Glutamatergic neuron (in vitro differentiated cells): ENCODE results near the gene RAP2A. TPM values are rescaled to one million over a fixed set of nuclear protein-coding genes. Genes with fewer than 3 reads are reported as not detected.

ENCODE experiments used
- DNase-seq: peaks from one replicate; pipeline ENCODE4 v3.0.0; 2022
- H3K27ac Mint-ChIP-seq: one replicate; pipeline ENCODE4 v1.8.0; 2020; ENCODE audit warnings: mild to moderate bottlenecking, mixed read lengths, inconsistent platforms; ENCODE audit not compliant: unreplicated experiment
- H3K27me3 Mint-ChIP-seq: one replicate; pipeline ENCODE4 v1.8.0; 2020; ENCODE audit warnings: mild to moderate bottlenecking, moderate library complexity, mixed read lengths, inconsistent platforms; ENCODE audit not compliant: unreplicated experiment
- H3K36me3 Mint-ChIP-seq: one replicate; pipeline ENCODE4 v1.8.0; 2020; ENCODE audit warnings: mild to moderate bottlenecking, mixed read lengths, inconsistent platforms; ENCODE audit not compliant: unreplicated experiment
- H3K4me1 Mint-ChIP-seq: one replicate; pipeline ENCODE4 v1.8.0; 2020; ENCODE audit warnings: mild to moderate bottlenecking, low read depth, mixed read lengths, inconsistent platforms; ENCODE audit not compliant: unreplicated experiment
- H3K4me3 Mint-ChIP-seq: one replicate; pipeline ENCODE4 v1.8.0; 2020; ENCODE audit warnings: mild to moderate bottlenecking, mixed read lengths, inconsistent platforms; ENCODE audit not compliant: unreplicated experiment
- H3K9me3 Mint-ChIP-seq: one replicate; pipeline ENCODE4 v1.8.0; 2020; ENCODE audit warnings: mild to moderate bottlenecking, moderate library complexity, mixed read lengths, inconsistent platforms; ENCODE audit not compliant: unreplicated experiment
- CTCF ChIP-seq: fragments of 200-600 bp; sonication (generic); IDR thresholded peaks from one replicate; pipeline ENCODE4 v1.5.0; 2021; ENCODE audit not compliant: partially characterized antibody, unreplicated experiment
- total RNA-seq: library from RNA; stranded (reverse); fragmentation: NEBNext Ultra II Directional; extraction: Animal tissue kit (Norgen Biotek cat#: 25700); gene quantifications from one replicate; pipeline ENCODE4 v1.2.1, GENCODE V29; 2021; ENCODE audit not compliant: unreplicated experiment

RAP2A gene
- total RNA-seq, 1 donor from 2014 or later, result 51.2 TPM

- peaks cover 2% of the 10 kb centered on the region for H3K9me3 Mint-ChIP-seq
- no peaks in the 10 kb centered on the region for H3K36me3 Mint-ChIP-seq
- no peaks in the 10 kb centered on the region for H3K27me3 Mint-ChIP-seq
- H3K4me1 Mint-ChIP-seq, result no peaks in the 10 kb centered on the region
- H3K4me3 Mint-ChIP-seq, result no peak overlapping the region
- no peak for TF ChIP-seq CTCF
- DNase-seq, result no peak
- no peak overlapping the region for H3K27ac Mint-ChIP-seq
Measured at GRCh38 chr13:97407540-97407939, 26.4 kb upstream of the RAP2A start.

- Mint-ChIP-seq H3K4me3 (no peak overlapping the region), H3K27me3 (no peaks in the 10 kb centered on the region), H3K9me3 (peaks cover 2% of the 10 kb centered on the region), H3K4me1 (no peaks in the 10 kb centered on the region), H3K36me3 (no peaks in the 10 kb centered on the region), H3K27ac (no peak overlapping the region)
- no peak for TF ChIP-seq CTCF
- DNase-seq, result no peak
Measured at GRCh38 chr13:97408938-97409337, 25.0 kb upstream of the RAP2A start.

DNA sequence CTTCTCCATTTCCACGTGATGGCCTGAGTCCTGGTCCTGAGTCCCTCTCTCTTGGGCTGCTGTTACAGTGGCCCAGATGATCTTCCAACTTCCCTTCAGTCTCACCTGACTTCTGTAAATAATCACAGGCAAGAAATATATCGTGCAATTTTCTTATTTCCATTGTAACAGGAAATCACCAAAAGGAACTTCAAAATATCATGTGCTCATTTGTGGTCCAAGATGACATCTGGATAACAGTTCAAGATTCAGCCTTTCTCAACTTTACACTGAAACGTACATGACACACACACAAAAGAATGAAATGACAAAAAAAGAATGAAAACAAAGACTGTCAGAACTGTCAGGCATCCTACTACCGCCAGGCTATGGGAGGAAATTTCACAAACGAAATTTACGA is 22.0 kb upstream of the RAP2A start:
- H3K4me3 Mint-ChIP-seq, result no peak overlapping the region
- H3K27ac Mint-ChIP-seq, result no peak overlapping the region
- TF ChIP-seq CTCF, result no peak
- peaks cover 2% of the 10 kb centered on the region for H3K27me3 Mint-ChIP-seq
- no peak for DNase-seq
- no peaks in the 10 kb centered on the region for H3K4me1 Mint-ChIP-seq
- H3K9me3 Mint-ChIP-seq, result peaks cover 1% of the 10 kb centered on the region
- no peaks in the 10 kb centered on the region for H3K36me3 Mint-ChIP-seq

GRCh38 chr13:97413694-97414093 is 20.3 kb upstream of the RAP2A start:
- H3K27ac Mint-ChIP-seq, result no peak overlapping the region
- H3K4me1 Mint-ChIP-seq, result no peaks in the 10 kb centered on the region
- DNase-seq, result no peak
- peaks cover 2% of the 10 kb centered on the region for H3K27me3 Mint-ChIP-seq
- peaks cover 3% of the 10 kb centered on the region for H3K9me3 Mint-ChIP-seq
- no peak overlapping the region for H3K4me3 Mint-ChIP-seq
- TF ChIP-seq CTCF, result no peak
- H3K36me3 Mint-ChIP-seq, result no peaks in the 10 kb centered on the region

GRCh38 chr13:97414392-97414791 is 19.6 kb upstream of the RAP2A start:
- Mint-ChIP-seq H3K27me3 (peaks cover 2% of the 10 kb centered on the region), H3K9me3 (peaks cover 3% of the 10 kb centered on the region), H3K4me3 (no peak overlapping the region), H3K36me3 (no peaks in the 10 kb centered on the region), H3K27ac (no peak overlapping the region), H3K4me1 (no peaks in the 10 kb centered on the region)
- TF ChIP-seq CTCF, result no peak
- DNase-seq, result no peak
